Measurements from ENCODE around the gene IRX1.

Gene IRX1

DNA sequence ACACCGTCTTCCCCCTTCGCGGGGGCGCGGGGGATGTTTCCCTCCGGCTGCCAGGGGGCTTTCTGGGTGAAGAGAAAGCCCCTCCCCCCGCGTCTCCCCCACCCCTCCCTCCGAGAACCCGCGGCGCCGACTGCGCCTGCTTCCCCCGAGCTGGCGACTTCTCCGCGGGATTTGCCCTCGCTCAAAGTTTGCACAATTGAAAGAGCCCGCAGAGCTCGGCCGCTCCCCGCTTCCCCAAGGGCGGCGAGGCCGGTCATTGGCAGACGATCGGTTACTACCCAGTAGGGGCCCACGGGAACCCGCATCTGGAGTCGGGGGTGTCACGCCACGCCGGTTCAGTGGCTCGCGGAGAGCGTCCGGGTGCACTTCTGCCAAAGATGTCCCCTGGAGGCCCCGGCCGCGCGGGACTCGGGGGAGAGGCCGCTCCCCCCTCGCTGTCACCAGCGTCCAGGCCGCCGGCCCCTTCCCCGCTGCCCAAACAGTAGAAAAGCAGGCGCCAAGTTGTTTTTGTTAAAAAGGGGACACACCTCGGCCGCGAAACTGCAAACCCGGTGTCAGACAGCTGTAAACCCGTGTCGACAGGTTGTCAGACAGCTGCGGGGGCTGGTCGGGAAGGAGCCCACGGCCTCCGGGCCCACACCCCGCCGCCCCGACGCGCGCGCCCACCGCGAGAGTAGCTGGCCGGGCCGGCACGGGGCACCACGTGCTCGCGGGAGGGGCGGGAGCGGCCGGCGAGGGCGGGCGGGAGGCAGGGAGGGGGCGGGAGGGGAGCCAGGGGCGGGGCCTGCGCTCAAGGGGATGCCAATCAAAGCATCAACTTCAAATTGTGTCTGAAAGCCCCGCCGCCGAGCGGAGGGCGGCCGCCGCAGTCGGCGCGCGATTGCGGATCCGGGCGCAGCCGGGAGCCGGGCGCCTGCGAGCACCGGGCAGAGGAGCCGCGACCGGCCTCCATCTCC, at the start of gene IRX1:
TSS of gene IRX1 (plus strand) at position 827 of the 956 bp plus-strand sequence. CDS start 274 bp downstream, outside the sequence.
- TF ChIP-seq, protein P1, sequence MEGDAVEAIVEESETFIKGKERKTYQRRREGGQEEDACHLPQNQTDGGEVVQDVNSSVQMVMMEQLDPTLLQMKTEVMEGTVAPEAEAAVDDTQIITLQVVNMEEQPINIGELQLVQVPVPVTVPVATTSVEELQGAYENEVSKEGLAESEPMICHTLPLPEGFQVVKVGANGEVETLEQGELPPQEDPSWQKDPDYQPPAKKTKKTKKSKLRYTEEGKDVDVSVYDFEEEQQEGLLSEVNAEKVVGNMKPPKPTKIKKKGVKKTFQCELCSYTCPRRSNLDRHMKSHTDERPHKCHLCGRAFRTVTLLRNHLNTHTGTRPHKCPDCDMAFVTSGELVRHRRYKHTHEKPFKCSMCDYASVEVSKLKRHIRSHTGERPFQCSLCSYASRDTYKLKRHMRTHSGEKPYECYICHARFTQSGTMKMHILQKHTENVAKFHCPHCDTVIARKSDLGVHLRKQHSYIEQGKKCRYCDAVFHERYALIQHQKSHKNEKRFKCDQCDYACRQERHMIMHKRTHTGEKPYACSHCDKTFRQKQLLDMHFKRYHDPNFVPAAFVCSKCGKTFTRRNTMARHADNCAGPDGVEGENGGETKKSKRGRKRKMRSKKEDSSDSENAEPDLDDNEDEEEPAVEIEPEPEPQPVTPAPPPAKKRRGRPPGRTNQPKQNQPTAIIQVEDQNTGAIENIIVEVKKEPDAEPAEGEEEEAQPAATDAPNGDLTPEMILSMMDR (conservative IDR thresholded peaks at IDR 0.05; ENCODE audit: low read length): no peak
- TF ChIP-seq EZH2phosphoT487 (IDR thresholded peaks at IDR 0.05; ENCODE audit: borderline replicate concordance): no peak
- no peaks in the 10 kb centered on the region for H3K27me3 ChIP-seq (ENCODE audit: insufficient read depth, low read length, poor library complexity, severe bottlenecking)
- H3K4me3 ChIP-seq (ENCODE audit: low read length, poor library complexity, severe bottlenecking): no peak within 1 kb of the TSS

DNA sequence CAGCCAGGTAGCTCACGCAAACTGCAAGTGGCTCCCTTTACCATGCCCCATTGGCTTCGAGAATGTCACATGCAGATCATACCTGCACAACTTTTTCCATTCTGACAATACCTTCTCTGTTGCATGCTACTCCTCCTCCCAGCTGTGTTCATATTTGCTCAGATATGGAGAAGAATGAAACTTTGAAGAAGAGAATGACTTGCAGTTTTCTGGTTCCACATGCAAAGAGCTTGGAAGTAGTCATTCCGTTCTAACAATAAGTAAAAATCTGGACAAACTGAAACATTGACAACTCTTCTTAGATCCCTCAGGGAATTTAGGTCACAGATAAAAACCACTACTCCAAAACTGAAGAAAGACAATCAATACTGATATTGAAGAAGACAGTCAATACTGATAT, 49.6 kb upstream of the IRX1 start:
- Histone ChIP-seq H3F3A (ENCODE audit: low read depth) (no peaks in the 10 kb centered on the region), H3K4me2 (ENCODE audit: low read depth, low read length, poor library complexity, severe bottlenecking) (no peak overlapping the region), H3K36me3 (ENCODE audit: insufficient read depth, low read length) (no peaks in the 10 kb centered on the region), H3K9ac (ENCODE audit: low read depth, low read length, poor library complexity, severe bottlenecking) (no peak overlapping the region), H4K20me1 (ENCODE audit: insufficient read depth, low read length, poor library complexity, severe bottlenecking) (no peaks in the 10 kb centered on the region), H3K4me3 (ENCODE audit: low read length, poor library complexity, severe bottlenecking) (no peak overlapping the region), H3K9me3 (ENCODE audit: insufficient read depth, low read depth, low read length) (no peaks in the 10 kb centered on the region), H3K9me2 (replicated peaks; ENCODE audit: low read depth, low read length) (no peaks in the 10 kb centered on the region), H2AFZ (ENCODE audit: low read length) (no peak overlapping the region), H3K27me3 (ENCODE audit: insufficient read depth, low read length, poor library complexity, severe bottlenecking) (no peaks in the 10 kb centered on the region), H3K4me1 (ENCODE audit: insufficient read depth, low read length, poor library complexity, severe bottlenecking) (no peaks in the 10 kb centered on the region), H3K79me2 (ENCODE audit: insufficient read depth, low read length) (no peaks in the 10 kb centered on the region)
- TF ChIP-seq, protein P1 (conservative IDR thresholded peaks at IDR 0.05; ENCODE audit: low read length): no peak
- no peak for TF ChIP-seq EZH2phosphoT487 (IDR thresholded peaks at IDR 0.05; ENCODE audit: borderline replicate concordance)

More for the DNA sequence above, at the start of gene IRX1:
- no peaks in the 10 kb centered on the region for H3K4me1 ChIP-seq (ENCODE audit: insufficient read depth, low read length, poor library complexity, severe bottlenecking)
- no peak within 1 kb of the TSS for H3K9ac ChIP-seq (ENCODE audit: low read depth, low read length, poor library complexity, severe bottlenecking)
- H3K36me3 ChIP-seq (ENCODE audit: insufficient read depth, low read length): no peaks in the 10 kb centered on the region
- no peaks in the 10 kb centered on the region for H3K9me2 ChIP-seq (replicated peaks; ENCODE audit: low read depth, low read length)
- no peak within 1 kb of the TSS for H3K4me2 ChIP-seq (ENCODE audit: low read depth, low read length, poor library complexity, severe bottlenecking)
- H3F3A ChIP-seq (ENCODE audit: low read depth): no peaks in the 10 kb centered on the region
- no peaks in the 10 kb centered on the region for H3K79me2 ChIP-seq (ENCODE audit: insufficient read depth, low read length)
- H3K9me3 ChIP-seq (ENCODE audit: insufficient read depth, low read depth, low read length): no peaks in the 10 kb centered on the region; the same call in 1 of the 2 replicates
- no peaks in the 10 kb centered on the region for H4K20me1 ChIP-seq (ENCODE audit: insufficient read depth, low read length, poor library complexity, severe bottlenecking)
- no peak within 1 kb of the TSS for H2AFZ ChIP-seq (ENCODE audit: low read length)

DNA sequence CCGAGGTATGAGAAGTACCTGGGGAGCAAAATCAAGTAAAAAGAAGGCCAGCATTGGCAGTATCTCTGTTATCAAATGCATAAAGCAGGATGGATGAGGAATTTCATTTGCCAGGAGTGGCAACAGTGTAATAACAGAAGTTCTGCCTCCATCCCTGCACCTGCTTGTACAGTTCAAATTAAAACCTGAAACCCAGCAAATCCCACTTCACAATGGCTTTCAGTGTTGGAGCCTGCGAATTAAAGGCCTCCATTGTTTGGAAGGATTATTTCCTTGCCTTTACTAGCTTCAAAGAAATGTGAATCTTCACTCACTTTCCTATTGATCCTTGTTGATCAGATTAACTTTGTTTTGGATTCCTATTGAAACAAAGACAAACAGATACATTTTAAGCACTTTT, 31.5 kb upstream of the IRX1 start:
- Histone ChIP-seq H3F3A (ENCODE audit: low read depth) (no peaks in the 10 kb centered on the region), H3K9me2 (replicated peaks; ENCODE audit: low read depth, low read length) (no peaks in the 10 kb centered on the region), H3K27me3 (ENCODE audit: insufficient read depth, low read length, poor library complexity, severe bottlenecking) (no peaks in the 10 kb centered on the region), H3K36me3 (ENCODE audit: insufficient read depth, low read length) (no peaks in the 10 kb centered on the region), H3K79me2 (ENCODE audit: insufficient read depth, low read length) (no peaks in the 10 kb centered on the region), H3K4me2 (ENCODE audit: low read depth, low read length, poor library complexity, severe bottlenecking) (no peak overlapping the region), H3K9ac (ENCODE audit: low read depth, low read length, poor library complexity, severe bottlenecking) (no peak overlapping the region), H2AFZ (ENCODE audit: low read length) (no peak overlapping the region), H3K4me3 (ENCODE audit: low read length, poor library complexity, severe bottlenecking) (no peak overlapping the region), H3K4me1 (ENCODE audit: insufficient read depth, low read length, poor library complexity, severe bottlenecking) (no peaks in the 10 kb centered on the region), H4K20me1 (ENCODE audit: insufficient read depth, low read length, poor library complexity, severe bottlenecking) (no peaks in the 10 kb centered on the region), H3K9me3 (ENCODE audit: insufficient read depth, low read depth, low read length) (peaks cover 7% of the 10 kb centered on the region; the same call in 1 of the 2 replicates)
- no peak for TF ChIP-seq EZH2phosphoT487 (IDR thresholded peaks at IDR 0.05; ENCODE audit: borderline replicate concordance)
- TF ChIP-seq, protein P1 (conservative IDR thresholded peaks at IDR 0.05; ENCODE audit: low read length): no peak

All from Loucy (cell line).